Transverse colon (tissue), 4 donors: ENCODE data around the gene LZTFL1.

Source experiments
- EP300 ChIP-seq: sonication (generic); formaldehyde crosslinking; IDR thresholded peaks from one replicate; pipeline ENCODE4 v1.6.1; 2017; ENCODE audit warnings: antibody characterized with exemption, low read depth
- POLR2A ChIP-seq: fragments of 450-650 bp; IDR thresholded peaks from one replicate; pipeline ENCODE4 v1.6.1; 2016; ENCODE audit warnings: antibody characterized with exemption, mild to moderate bottlenecking, moderate library complexity
- POLR2AphosphoS5 ChIP-seq, 3 donors: sonication (generic); formaldehyde crosslinking; IDR thresholded peaks; one replicate each; pipeline ENCODE4 v1.6.1; 2016; ENCODE audit warnings: antibody characterized with exemption in 3 of 3
- TF ChIP-seq, protein P1 (sequence below), 5 experiments: fragments of 200-600 bp in 3 of 5; fragments of 450-650 bp in 2 of 5; sonication (generic) in 3 of 5; IDR thresholded peaks; 1 replicate in 2 of 5; 2 replicates in 3 of 5; pipeline ENCODE4 v1.5.1; 2016 to 2017; ENCODE audit warnings: antibody characterized with exemption in 5 of 5, inconsistent platforms in 3 of 5, mild to moderate bottlenecking in 2 of 5, moderate library complexity in 1 of 5

DNA sequence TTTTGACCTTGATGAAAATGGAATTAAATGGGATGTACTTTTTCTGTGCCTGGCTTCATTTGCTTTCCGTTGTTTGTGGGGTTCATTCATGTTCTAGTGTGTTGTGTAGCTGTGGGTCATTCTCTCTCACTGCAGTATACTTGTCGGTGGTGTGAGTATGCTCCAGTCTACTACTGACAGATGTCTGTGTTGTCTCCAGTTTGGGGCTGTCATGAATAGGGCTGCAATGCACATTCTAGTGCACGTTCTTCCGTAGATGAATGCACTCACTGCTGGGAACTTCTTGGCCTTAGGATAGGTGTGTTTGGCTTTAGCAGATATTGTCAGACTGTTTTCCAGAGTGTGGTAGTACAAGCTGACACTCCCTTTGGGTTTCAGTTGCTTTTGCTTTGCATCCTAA, 43.9 kb downstream of the LZTFL1 start:
- TF ChIP-seq, protein P1, sequence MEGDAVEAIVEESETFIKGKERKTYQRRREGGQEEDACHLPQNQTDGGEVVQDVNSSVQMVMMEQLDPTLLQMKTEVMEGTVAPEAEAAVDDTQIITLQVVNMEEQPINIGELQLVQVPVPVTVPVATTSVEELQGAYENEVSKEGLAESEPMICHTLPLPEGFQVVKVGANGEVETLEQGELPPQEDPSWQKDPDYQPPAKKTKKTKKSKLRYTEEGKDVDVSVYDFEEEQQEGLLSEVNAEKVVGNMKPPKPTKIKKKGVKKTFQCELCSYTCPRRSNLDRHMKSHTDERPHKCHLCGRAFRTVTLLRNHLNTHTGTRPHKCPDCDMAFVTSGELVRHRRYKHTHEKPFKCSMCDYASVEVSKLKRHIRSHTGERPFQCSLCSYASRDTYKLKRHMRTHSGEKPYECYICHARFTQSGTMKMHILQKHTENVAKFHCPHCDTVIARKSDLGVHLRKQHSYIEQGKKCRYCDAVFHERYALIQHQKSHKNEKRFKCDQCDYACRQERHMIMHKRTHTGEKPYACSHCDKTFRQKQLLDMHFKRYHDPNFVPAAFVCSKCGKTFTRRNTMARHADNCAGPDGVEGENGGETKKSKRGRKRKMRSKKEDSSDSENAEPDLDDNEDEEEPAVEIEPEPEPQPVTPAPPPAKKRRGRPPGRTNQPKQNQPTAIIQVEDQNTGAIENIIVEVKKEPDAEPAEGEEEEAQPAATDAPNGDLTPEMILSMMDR (IDR thresholded peaks at IDR 0.05): no peak
- TF ChIP-seq EP300 (no peak), POLR2A (no peak), POLR2AphosphoS5 (IDR thresholded peaks at IDR 0.05) (no peak)
